Renal cortex interstitium (tissue), 3 donors: ENCODE measurements around the gene TFE3. TPM values are rescaled to one million over a fixed set of nuclear protein-coding genes. Genes with fewer than 3 reads are reported as not detected.

Source experiments
- polyA plus RNA-seq, 3 donors: library from polyadenylated mRNA; unstranded; fragments of 120-200 nt; gene quantifications; one replicate each; pipeline ENCODE4 v1.2.1, GENCODE V29; 2013; ENCODE audit not compliant: insufficient read length in 3 of 3

The TFE3 gene
- polyA plus RNA-seq, 3 donors: 26.1 to 39.3 (median 31.5) TPM

Other genes starting within 250 kb of the TFE3 start
- 100 to 1,000 TPM; 162 to 223 (median 184) TPM for gene HDAC6, start 241.3 kb downstream of the TFE3 start, polyA plus RNA-seq
- gene ERAS, start 216.8 kb downstream of the TFE3 start, polyA plus RNA-seq: under 1 TPM; 0.16 to 0.18 (median 0.16) TPM
- 10 to 100 TPM in 2 of 3 donors, 1 to 10 TPM in 1; 3.9 to 28.1 (median 13.6) TPM for gene PCSK1N, start 207.7 kb downstream of the TFE3 start, polyA plus RNA-seq
- gene TIMM17B, start 145.6 kb downstream of the TFE3 start, polyA plus RNA-seq: 10 to 100 TPM; 33.6 to 46.5 (median 44.3) TPM
- gene PQBP1, start 145.4 kb downstream of the TFE3 start, polyA plus RNA-seq: 10 to 100 TPM; 67.9 to 83.2 (median 78.8) TPM
- gene SLC35A2, start 131.7 kb downstream of the TFE3 start, polyA plus RNA-seq: 10 to 100 TPM; 30.0 to 33.7 (median 33.6) TPM
- 1 to 10 TPM; 5.4 to 8.6 (median 7.5) TPM for gene PIM2, start 124.3 kb downstream of the TFE3 start, polyA plus RNA-seq
- 10 to 100 TPM; 60.7 to 66.1 (median 65.5) TPM for gene OTUD5, start 85.8 kb downstream of the TFE3 start, polyA plus RNA-seq
- gene KCND1, start 71.5 kb downstream of the TFE3 start, polyA plus RNA-seq: 1 to 10 TPM; 2.2 to 3.2 (median 2.9) TPM
- gene GRIPAP1, start 41.1 kb downstream of the TFE3 start, polyA plus RNA-seq: 10 to 100 TPM; 48.3 to 72.7 (median 51.4) TPM
- 10 to 100 TPM; 10.3 to 16.1 (median 12.0) TPM for gene CCDC120, start 15.6 kb upstream of the TFE3 start, polyA plus RNA-seq
- 10 to 100 TPM; 33.6 to 41.5 (median 38.6) TPM for gene PRAF2, start 30.6 kb upstream of the TFE3 start, polyA plus RNA-seq
- gene WDR45, start 36.5 kb upstream of the TFE3 start, polyA plus RNA-seq: 10 to 100 TPM; 54.0 to 64.7 (median 57.7) TPM
- gene GPKOW, start 80.4 kb upstream of the TFE3 start, polyA plus RNA-seq: 10 to 100 TPM; 20.4 to 25.6 (median 23.9) TPM
- 1 to 10 TPM; 2.7 to 6.9 (median 5.5) TPM for gene MAGIX, start 119.4 kb upstream of the TFE3 start, polyA plus RNA-seq
- gene PLP2, start 128.5 kb upstream of the TFE3 start, polyA plus RNA-seq: 10 to 100 TPM; 27.6 to 36.7 (median 30.6) TPM
- gene PRICKLE3, start 143.0 kb upstream of the TFE3 start, polyA plus RNA-seq: 1 to 10 TPM; 2.8 to 7.1 (median 4.5) TPM
- gene SYP, start 156.8 kb upstream of the TFE3 start, polyA plus RNA-seq: 1 to 10 TPM; 2.4 to 2.8 (median 2.8) TPM
- under 1 TPM; 0.09 to 0.29 (median 0.25) TPM for gene CACNA1F, start 190.0 kb upstream of the TFE3 start, polyA plus RNA-seq
- gene CCDC22, start 192.1 kb upstream of the TFE3 start, polyA plus RNA-seq: 10 to 100 TPM; 15.0 to 20.2 (median 19.5) TPM
- gene FOXP3, start 221.4 kb upstream of the TFE3 start, polyA plus RNA-seq: under 1 TPM; 0.70 to 1.00 (median 0.99) TPM
- gene PPP1R3F, start 226.4 kb upstream of the TFE3 start, polyA plus RNA-seq: 10 to 100 TPM in 1 of 3 donors, 1 to 10 TPM in 2; 5.7 to 10.0 (median 7.1) TPM